Measurements from ENCODE around the gene CCKAR.

GRCh38 chr4:26524011-26524410 is 33.7 kb upstream of the CCKAR start:
- no peak for TF ChIP-seq JUN (IDR thresholded peaks at IDR 0.05; ENCODE audit: borderline replicate concordance, insufficient read depth, insufficient read length, low read depth)
- TF ChIP-seq EZH2 (IDR thresholded peaks at IDR 0.05; ENCODE audit: borderline replicate concordance, low read depth, low read length, severe bottlenecking): no peak
- no peak for TF ChIP-seq CTCF (IDR thresholded peaks at IDR 0.05; ENCODE audit: extremely low read depth in 1 of 2, insufficient read depth in 1 of 2, low read depth in 1 of 2, low read length in 2 of 2)
- TF ChIP-seq POLR2A (IDR thresholded peaks at IDR 0.05; ENCODE audit: low read depth, low read length): no peak
- TF ChIP-seq MAX (IDR thresholded peaks at IDR 0.05; ENCODE audit: insufficient read depth, insufficient read length): no peak
- TF ChIP-seq FOS (IDR thresholded peaks at IDR 0.05; ENCODE audit: borderline replicate concordance, insufficient read depth, low read length): no peak
